ENCODE results near the gene RUBCN.
"Not testable (repeated sequence)": the region's sequence is repeated elsewhere in the genome, so short reads cannot be mapped to it uniquely, and the experiment has no call there.

Gene RUBCN

GRCh38 chr3:197673170-197673569 is 63.5 kb downstream of the RUBCN start:
- FAIRE-seq = no peak
- TF ChIP-seq CTCF (IDR thresholded peaks at IDR 0.05; ENCODE audit: insufficient read depth, missing control alignments) = no peak
- no peak for DNase-seq (ENCODE audit: insufficient read length, low spot score)

DNA sequence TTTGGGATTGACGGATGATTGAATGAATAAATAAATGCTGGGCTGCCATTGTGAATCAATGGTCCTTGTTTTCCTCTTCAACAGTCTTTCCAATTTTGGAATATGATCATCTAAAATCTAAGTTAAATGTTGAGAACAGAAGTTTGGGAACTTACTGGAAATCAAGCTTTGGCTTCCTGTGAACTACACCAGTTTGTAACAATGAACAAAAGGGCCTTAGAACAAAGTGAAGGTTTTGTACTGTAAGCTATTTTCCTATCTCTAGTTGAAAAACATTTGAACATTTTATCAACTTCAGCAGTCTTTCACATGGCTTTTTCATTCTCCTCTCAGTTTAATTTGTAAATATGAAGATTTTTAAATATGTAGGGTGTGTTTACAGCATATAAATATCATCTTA is 66.3 kb downstream of the RUBCN start:
- no peak for TF ChIP-seq CTCF (IDR thresholded peaks at IDR 0.05; ENCODE audit: insufficient read depth, missing control alignments)
- FAIRE-seq (no peak), DNase-seq (ENCODE audit: insufficient read length, low spot score) (no peak)

DNA sequence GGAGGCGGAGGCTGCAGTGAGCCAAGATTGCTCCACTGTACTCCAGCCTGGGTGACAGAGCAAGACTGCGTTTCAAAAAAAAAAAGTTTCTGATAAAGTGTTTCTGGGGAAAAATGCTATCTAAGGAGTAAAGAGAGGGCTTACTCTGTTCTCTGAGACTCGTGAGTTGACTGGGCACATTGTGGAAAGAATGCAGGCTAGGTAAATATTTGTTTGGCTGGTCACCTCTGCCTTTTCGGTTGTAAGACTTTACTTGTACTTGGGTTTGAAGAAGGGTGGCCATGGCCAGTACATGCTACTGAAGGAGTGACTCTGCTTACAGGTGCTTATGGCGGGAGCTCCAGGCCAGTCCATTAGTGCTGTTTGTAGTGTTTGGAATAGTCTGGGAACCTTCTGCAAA is 68.7 kb downstream of the RUBCN start:
- TF ChIP-seq CTCF (IDR thresholded peaks at IDR 0.05; ENCODE audit: insufficient read depth, missing control alignments) = no peak
- DNase-seq (ENCODE audit: insufficient read length, low spot score) (no peak), FAIRE-seq (no peak)

- DNase-seq (ENCODE audit: insufficient read length, low spot score); FAIRE-seq: not testable (repeated sequence)
These were observed 69.4 kb downstream of the RUBCN start for GRCh38 chr3:197667293-197667692.

DNA sequence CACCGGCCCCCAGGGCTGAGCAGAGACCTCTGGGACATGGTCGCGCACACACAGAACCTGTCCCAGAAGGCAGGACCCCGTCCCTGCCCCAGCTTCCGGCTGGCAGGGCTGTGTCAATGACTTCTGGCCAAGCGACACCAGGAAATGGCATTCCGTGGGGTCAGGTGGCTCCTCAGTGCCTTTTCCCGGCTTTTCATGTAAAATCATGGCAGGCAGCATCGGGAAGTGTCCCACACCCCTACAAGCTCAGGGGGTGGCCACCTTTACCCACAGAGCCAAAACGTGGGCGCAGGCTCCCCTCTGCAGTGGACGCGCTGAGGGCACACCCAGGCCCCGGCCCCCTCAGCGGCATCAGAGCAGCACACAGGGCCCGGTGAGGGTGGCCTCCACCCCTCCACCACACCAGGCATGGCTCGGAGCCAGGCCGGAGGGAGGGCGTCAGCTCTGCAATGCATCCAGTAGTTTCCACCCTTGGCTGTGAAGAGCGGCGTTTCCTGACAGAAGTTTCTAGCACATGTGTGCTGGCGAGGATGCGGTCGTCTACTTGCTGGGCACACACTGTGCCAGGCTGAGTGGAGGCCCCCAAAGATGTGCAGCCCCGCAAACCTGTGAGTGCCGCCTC is 70.4 kb downstream of the RUBCN start:
- DNase-seq (ENCODE audit: insufficient read length, low spot score); FAIRE-seq: not testable (repeated sequence)

GRCh38 chr3:197665549-197665948 is 71.2 kb downstream of the RUBCN start:
- FAIRE-seq; DNase-seq (ENCODE audit: insufficient read length, low spot score): not testable (repeated sequence)

DNA sequence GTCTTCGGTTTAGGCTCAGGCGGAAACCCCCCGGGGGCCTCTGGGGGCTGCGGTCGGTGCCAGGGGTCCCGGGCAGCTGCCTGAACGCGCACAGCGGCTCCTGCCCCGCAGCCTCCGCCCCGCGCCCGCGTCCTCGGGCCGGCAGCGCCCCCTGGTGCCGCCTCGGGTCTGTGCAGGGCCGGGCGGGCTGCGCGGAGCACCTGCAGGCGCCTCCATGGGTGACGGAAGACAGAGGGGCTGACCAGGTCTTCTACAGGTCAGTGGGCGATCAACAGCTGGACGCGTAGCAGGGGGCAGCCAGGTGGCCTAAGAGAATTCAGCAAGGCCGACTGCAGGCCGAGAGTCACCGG is 71.6 kb downstream of the RUBCN start:
- FAIRE-seq = not testable (repeated sequence)

GRCh38 chr3:197664414-197665141 is 72.1 kb downstream of the RUBCN start:
- FAIRE-seq; DNase-seq (ENCODE audit: insufficient read length, low spot score): not testable (repeated sequence)

More for the DNA sequence above, 71.6 kb downstream of the RUBCN start:
- not testable (repeated sequence) for DNase-seq (ENCODE audit: insufficient read length, low spot score)

DNA sequence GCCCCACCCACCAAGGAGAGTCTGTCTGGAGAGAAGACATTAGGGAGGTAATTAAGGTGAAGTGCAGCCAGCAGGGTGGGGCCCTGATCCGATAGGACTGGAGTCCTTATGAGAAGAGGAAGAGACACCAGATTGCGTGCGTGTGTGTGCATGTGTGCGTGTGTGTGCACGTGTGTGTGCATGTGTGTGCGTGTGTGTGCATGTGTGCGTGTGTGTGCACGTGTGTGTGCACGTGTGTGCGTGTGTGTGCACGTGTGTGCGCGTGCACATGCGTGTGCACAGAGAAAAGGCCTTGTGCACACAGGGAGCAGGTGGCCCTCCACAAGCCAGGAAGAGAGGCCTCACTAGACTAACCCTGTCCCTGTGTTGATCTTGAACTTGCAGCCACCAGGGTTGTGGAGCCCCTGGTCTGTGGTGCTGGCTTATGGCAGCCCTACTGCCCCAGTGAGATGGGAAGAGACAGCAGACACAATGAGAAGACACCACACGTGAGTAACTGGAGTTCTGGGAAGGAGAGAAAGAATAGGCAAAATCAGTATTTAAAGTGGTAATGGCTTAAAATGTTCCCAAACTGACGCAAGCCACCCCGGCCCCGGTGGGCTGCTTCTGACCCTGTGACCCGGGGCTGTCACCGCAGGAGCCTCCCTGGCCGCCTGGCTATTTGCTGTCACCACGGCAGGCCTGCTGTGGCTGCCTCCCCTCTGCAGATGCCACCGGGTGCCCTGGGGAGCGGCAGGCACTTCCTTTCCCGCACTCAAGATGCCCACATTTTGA is 73.2 kb downstream of the RUBCN start:
- DNase-seq (ENCODE audit: insufficient read length, low spot score); FAIRE-seq: not testable (repeated sequence)

GRCh38 chr3:197662352-197662751 is 74.4 kb downstream of the RUBCN start:
- not testable (repeated sequence) for FAIRE-seq; DNase-seq (ENCODE audit: insufficient read length, low spot score)

GRCh38 chr3:197661874-197662273 is 74.8 kb downstream of the RUBCN start:
- not testable (repeated sequence) for FAIRE-seq

DNA sequence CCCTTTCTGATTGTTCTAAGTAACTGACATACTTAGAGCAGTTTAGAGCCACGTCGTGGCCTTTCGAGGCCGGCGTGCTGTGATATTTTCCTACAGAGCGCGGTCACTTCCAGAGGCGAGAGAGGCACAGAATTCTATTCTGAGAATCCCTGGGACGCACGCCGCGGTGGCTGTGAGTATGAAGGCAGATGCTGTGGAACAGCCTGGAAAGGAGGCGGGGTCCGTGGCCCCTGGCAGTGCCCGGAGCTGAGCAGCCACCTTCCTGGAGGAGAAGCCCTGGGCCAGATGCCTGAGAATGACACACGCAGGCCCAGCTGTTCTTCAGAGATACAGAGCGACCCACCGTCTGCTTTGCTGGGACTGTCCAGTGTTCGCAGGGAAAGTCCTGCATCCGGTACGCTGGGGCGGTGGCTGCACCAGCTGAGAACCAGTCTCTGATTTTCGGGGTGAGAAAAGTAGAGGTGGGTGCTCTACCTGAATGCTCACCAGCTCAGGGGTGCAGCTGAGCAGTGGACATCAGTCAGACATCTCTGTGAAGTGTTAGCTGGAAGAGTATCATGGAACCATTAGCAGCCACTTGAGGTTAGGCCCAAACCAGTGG is 75.4 kb downstream of the RUBCN start:
- not testable (repeated sequence) for DNase-seq (ENCODE audit: insufficient read length, low spot score); FAIRE-seq

More at GRCh38 chr3:197661874-197662273, 74.8 kb downstream of the RUBCN start:
- not testable (repeated sequence) for DNase-seq (ENCODE audit: insufficient read length, low spot score)

DNA sequence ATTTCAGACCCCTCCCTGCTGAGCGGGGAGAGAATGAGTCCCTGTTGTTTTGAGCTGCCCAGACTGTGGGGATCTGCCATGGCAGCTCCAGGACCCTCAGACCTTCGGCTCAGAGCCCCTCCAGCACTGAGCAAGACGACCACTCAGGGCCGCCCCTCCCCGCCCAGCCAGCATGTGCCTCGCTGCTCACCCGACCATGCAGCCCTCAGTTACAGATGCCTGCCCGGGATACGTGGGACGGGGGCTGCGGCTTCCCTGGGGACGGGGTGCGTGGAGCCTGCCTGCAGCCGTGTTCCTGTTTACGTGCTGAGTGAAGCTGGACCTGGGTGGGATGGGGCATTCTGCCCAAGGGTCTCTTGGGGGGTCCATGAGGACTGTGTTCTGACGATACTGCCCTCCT is 77.0 kb downstream of the RUBCN start:
- DNase-seq (ENCODE audit: insufficient read length, low spot score); FAIRE-seq: not testable (repeated sequence)

GRCh38 chr3:197659144-197659543 is 77.6 kb downstream of the RUBCN start:
- DNase-seq (ENCODE audit: insufficient read length, low spot score); FAIRE-seq: not testable (repeated sequence)

GRCh38 chr3:197658706-197659105 is 78.0 kb downstream of the RUBCN start:
- not testable (repeated sequence) for FAIRE-seq; DNase-seq (ENCODE audit: insufficient read length, low spot score)

Measured in D721Med (cell line).